ENCODE data around the gene ITPRIP.

Gene ITPRIP, protein sequence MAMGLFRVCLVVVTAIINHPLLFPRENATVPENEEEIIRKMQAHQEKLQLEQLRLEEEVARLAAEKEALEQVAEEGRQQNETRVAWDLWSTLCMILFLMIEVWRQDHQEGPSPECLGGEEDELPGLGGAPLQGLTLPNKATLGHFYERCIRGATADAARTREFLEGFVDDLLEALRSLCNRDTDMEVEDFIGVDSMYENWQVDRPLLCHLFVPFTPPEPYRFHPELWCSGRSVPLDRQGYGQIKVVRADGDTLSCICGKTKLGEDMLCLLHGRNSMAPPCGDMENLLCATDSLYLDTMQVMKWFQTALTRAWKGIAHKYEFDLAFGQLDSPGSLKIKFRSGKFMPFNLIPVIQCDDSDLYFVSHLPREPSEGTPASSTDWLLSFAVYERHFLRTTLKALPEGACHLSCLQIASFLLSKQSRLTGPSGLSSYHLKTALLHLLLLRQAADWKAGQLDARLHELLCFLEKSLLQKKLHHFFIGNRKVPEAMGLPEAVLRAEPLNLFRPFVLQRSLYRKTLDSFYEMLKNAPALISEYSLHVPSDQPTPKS

DNA sequence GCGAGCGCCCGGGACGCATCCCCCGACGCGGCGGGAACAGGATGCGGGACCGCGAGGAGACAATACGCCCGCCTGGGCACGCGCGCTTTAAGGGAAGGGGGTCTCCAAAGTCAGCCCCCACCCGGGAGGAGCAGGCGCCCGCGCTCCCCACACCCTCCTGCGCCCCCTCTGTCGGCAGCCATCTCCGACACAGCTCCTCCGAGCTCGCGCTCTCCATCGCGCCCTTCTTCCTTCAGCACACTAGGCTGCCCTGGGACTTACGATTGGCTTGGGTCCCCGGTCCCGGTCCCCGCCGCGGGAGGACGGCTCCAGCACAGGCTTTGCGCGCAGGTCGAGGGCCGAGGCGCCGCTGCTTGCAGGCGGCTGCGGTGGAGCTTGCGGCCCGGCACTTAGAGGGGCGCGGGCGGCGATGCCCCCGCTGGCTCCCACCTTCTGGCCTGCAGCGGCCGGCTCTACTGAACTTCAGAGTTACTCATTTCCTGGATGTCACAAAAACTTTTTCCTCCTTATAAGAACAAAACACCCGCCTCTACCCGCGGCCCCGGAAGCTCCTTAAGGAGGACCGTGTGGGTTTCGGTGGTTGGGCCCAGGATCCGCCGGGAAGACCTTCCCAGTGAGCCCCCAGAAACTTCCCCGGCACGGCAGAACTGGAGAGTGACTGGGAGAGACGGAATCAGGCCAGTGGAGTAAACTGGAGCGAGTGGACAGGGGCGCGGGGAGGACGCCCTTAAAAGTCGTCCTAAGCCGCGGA, at the start of gene ITPRIP:
Gene ITPRIP (minus strand): TSS at position 481 of the 751 bp plus-strand sequence. CDS start 22,414 bp downstream, outside the sequence.
- in situ Hi-C loops (cut with HindIII; ENCODE audit: low sequenced_read_pairs), result loop anchor here (10.0 kb wide), 1 partner anchor 443 kb away; no protein-coding TSS in a partner anchor

DNA sequence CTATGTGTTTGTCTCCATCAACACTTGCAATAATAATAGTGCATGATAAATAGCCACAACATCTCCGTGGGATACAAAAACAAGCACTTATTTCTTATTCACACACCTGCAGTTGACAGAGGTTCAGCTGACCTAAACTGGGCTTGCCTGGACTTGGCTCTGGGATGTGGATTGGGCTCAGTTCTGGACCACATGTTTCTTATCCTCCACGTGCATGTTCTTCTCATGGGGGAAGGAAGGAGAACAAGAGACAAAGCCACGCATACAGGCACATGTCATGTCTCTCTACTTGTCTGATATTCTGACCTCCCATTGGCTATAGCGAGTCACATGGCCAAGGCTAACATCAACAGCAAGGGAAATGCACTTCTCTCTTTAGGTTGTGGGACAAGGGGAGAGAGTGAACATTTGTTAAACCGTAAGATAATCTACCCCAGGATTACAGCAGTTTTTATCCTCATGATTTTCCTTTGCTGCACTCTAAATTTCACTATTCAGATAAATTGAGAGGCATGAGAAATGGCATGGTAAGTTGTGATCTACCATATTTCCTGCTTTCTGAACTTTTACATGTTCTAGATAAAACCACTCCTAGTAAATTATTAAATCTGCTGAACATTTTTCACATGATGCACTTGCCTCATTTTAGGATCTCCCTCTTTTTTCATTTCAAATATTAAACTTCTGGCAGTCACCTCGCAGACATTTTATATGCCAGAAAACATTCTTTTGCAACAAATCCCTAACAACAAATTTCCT, 49.0 kb upstream of the ITPRIP start:
- in situ Hi-C loops (cut with HindIII; ENCODE audit: low sequenced_read_pairs), result no loop called here

DNA sequence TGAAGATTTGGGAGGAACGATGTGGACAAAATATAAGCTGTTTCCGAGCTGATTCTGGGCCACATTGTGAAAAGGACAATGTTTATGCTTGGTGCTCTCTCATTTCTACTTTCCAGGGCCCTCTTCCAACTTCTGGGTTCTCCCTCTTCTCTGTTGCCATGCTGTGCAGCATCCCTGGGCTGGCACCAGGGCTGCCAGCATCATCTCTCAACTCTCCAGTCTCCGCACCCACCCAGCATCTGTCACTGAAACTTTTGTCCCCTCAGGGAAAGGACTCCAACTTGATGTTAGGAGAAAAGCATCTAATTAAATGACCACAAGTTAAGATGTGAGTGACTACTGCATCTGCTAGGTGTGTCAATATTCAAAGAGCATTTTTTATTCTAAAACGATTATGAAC, 42.1 kb upstream of the ITPRIP start:
- in situ Hi-C loops (cut with HindIII; ENCODE audit: low sequenced_read_pairs), result no loop called here

DNA sequence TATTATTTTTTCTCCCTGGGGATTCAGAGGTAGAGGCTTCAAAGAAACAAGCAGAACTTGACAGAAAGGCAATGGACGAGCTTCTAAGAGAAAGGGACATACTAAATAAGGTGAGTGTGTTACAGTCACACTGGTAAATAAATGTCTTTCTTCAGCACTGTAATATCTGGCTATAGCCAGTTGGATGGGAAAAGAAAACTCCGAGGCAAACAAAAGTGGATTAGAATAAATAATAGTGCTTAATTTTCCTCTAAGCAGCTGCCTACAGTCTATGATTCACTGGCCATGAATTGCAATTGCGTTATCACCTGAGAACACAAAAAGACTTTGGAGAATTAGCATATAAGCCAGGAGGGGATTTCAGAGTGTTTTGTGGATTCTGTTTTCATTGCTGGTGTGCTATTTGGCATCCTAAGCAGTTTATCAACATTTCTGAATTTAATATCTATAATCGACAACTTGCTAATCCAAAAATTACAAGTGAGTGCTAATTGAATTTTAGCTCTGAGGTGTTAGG, 38.6 kb upstream of the ITPRIP start:
- in situ Hi-C loops (cut with HindIII; ENCODE audit: low sequenced_read_pairs), result no loop called here

DNA sequence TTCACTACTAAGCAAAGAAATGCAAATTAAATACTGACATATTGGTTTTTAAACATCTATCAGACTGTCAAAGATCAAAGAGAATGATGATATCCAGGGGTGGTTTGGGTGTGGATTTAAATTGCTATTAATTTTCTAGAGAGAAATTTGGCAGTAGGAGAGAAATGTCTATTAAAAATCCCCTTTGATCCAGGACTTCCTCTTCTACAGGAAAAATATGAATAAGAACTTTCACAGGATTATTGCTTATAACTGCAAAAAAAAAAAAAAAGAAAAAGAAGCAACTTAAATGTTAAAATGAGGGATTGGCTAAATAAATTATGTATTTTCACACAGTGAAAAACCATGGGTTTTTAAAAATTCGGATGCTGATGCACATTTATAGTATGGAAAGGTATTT, 36.3 kb upstream of the ITPRIP start:
- in situ Hi-C loops (cut with HindIII; ENCODE audit: low sequenced_read_pairs), result no loop called here

DNA sequence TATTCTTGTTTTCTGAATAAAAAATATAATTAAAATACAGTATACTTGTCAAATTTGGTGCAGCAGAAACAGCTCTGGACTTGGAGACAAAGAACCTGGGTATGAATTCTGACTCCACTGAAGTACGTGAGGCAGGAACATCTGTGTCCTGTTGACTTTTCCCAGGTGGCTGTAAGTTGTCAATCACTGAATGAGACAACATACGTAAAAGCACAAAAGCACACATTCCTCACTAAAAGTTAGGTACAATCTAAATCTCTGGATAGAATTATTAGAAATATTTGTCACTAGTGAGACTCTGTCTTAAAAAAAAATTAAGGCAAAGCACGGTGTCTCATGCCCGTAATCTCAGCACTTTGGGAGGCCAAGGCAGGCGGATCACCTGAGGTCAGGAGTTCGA, 33.5 kb upstream of the ITPRIP start:
- in situ Hi-C loops (cut with HindIII; ENCODE audit: low sequenced_read_pairs), result no loop called here

DNA sequence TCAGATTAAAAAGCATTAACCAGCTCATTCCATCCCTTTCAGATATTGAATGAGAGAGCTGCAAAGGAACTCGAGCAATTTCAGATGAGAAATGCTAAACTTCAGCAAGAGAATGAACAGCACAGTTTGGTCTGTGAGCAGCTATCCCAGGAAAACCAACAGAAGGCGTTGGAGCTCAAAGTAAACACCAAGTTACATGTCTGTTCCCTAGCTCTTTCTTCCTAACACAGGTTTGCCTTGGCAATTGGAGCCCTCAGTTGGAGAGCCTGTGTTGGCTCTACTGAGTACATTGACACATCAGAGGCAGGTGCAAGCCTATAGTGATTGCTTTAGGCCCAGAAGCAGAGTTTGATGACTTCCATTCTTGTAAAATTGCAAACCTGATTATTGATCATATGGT, 30.1 kb upstream of the ITPRIP start:
- in situ Hi-C loops (cut with HindIII; ENCODE audit: low sequenced_read_pairs), result no loop called here

DNA sequence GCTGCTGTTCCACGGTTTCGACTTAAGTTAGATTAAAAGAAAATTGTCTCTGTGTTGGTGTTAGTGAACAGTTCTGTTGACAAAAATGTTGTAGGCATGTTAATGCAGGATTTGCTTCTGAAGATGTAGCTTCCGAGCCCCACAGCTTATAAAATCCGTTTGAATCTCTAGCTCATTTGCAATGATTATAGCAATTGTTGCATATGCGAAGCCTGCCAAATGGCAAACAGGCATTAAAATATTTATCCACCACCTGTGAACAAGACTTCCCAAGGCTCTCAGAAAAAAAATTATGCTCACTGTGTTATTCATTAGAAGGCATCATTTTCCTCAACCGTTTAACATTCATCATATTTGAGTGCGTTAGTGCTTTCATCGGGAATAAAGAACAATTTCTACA, 29.6 kb upstream of the ITPRIP start:
- in situ Hi-C loops (cut with HindIII; ENCODE audit: low sequenced_read_pairs), result no loop called here

DNA sequence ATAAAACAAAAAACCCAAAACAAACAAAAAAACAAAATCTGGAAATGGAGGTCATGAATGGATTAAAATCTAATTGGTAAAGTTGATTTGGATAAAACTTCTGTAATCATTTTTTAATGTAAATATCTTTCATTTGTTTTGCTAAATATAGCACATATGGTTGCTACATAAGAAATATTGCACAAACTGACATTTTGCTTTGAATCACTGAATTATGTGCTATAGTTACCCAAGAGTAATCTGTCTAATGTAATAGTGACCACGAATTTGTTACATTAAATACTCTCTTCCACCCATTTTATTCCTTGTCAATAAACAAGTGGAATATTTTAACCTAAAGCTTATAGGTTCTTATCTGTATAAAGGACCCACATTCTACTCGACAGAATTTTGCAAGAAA, 21.5 kb upstream of the ITPRIP start:
- in situ Hi-C loops (cut with HindIII; ENCODE audit: low sequenced_read_pairs), result no loop called here

DNA sequence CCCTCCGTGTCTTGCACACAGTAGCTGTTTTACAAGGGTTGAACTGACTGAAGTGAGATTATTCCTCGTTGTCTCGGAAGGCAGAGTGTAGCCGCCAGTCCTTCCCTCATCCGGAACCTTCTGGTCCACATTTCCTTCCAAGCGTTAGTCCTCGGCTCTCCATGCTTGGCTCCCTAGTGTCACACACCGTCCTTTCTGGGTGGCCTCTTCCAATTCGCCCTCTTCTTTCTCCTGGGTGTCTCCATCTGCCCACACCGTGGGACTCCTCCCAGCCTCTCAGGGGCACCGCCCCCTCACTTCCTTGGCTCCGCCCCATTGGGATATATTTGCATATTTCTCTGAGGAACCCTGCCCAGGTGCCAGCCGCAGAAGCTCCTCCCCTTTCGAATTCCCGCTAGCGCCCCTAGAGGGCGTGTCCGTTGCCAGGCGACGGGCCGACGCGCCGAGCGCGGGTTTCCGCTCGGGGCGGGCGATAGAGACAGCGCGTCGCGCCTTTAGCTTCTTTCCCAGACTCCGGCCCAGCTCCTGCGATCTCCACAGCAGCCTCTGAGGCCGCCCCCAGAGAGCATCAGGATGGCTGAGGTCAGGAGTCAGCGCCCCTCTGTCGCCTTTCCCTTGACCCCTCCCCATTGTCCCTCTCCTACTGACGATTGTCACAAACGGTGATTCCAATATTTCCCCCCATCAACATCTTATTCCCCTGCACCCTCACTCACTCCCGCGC, 15.2 kb upstream of the ITPRIP start, which contains the start of gene CFAP58:
Gene CFAP58 (plus strand): TSS at position 509 of the 724 bp plus-strand sequence. CDS start 65 bp downstream, at position 574.
- in situ Hi-C loops (cut with HindIII; ENCODE audit: low sequenced_read_pairs), result no loop called here

DNA sequence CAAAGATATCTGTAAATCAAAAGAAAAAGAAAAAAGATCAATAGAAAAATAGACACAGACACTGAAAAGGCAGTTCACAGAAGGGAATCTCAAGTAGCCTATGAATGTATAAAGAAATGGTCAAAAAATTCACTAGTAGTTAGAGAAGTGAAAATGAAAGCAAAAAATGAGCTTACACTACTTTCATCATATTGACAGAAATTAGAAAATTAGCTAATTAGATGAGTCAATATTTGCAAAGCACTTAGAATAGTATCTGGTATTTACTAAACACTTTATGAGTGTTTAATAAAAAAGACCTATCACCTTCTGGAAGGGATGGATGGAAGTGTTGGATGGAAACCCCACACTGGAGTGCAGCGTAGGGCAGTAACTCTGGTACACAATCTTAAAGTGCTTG, 13.7 kb upstream of the ITPRIP start:
- in situ Hi-C loops (cut with HindIII; ENCODE audit: low sequenced_read_pairs), result no loop called here

DNA sequence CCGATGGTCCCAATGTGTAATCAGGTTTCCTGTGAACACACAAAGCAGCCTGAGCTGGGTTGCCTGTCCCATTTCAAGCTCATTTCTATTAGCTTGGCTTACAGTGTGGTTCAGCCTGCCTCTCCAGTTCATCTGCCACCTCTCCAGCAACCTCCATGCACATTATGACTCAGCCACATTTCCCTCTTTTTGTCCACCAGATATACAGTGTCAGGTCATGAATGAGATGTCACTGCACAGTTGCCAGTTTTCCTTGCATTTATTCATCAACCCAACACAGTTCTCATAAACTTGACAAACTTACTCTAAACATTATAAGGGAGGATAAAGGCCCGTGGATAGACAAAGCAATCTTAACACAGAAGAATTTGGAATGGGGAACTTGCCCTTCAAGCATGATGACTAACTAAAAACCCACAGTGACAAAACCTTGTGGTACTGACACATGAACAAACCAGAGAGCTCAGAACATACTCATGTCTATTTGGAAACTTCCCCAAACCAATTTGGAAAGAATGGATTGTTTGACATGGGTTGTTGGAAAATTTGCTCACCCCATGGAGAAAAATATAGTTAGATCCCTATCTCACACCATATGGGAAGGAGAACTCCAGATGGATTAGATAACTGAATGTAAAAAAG, 12.9 kb upstream of the ITPRIP start:
- in situ Hi-C loops (cut with HindIII; ENCODE audit: low sequenced_read_pairs), result no loop called here

DNA sequence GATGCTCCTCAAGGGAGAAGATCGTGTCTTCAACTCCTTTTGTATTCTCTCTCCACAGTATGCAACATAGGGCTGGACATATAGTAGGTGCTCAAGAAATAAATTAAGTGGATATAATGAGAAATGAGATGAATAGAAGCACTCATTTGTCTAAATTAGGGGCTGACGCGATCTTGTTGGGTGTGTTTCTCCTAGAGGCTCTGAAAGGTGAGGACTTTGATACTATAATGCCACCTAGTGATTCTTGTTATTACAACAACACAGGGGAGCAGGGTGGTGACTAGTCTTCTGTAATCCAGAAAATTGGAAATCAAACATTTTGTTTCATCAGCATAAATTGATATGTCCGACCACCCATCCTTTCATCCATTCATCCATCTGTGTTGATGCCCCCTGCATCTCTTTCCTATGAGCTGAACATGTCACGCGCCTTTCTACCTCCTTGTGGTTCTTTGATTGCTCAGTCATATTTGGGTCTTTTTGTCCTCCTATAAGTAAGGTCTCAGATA, 11.9 kb upstream of the ITPRIP start:
- in situ Hi-C loops (cut with HindIII; ENCODE audit: low sequenced_read_pairs), result no loop called here

DNA sequence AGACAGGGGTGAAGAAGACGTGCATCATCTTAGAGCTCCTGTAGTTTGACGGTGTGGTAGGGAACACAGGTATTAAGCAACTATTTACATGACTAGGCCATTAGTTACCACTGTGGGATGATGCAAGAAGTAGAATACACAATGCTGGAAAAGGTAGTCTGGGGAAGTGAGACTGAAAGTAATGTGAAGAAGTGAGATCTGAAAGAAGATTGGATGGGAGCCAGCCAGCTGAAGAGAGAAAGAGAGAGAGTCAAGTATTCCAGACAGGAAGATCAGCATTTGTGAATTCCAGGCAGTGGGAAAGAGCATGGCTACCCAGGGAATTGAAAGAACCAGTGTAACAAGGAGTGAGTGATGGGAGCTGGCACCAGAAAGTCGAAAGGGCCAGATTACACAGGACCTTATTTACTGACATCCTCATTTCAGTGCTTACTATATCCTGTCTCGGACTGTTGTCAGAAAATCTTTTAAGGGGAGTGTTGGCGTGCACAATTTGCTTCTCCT, 11.4 kb upstream of the ITPRIP start:
- in situ Hi-C loops (cut with HindIII; ENCODE audit: low sequenced_read_pairs), result loop anchor here (5.0 kb wide), 1 partner anchor 47 kb away; no protein-coding TSS in a partner anchor

DNA sequence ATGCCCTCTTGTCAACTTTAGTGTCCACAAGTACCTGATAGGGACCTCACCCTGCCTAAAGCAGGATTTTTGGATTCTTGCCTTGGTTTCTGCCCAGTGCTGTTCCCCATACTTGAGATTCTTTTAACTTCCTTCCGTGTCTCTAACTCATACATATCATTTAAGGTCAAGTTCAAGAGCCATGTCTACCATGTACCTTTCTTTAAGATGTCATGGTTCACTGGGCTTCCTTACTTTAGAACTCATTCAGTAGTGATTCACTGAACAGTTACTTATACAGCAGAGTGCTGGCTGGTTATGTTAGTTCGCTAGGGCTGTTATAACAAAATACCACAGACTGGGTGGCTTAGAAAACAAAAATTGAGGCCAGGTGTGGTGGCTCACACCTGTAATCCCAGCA, 10.3 kb upstream of the ITPRIP start:
- in situ Hi-C loops (cut with HindIII; ENCODE audit: low sequenced_read_pairs), result loop anchor here (5.0 kb wide), 1 partner anchor 46 kb away; no protein-coding TSS in a partner anchor

DNA sequence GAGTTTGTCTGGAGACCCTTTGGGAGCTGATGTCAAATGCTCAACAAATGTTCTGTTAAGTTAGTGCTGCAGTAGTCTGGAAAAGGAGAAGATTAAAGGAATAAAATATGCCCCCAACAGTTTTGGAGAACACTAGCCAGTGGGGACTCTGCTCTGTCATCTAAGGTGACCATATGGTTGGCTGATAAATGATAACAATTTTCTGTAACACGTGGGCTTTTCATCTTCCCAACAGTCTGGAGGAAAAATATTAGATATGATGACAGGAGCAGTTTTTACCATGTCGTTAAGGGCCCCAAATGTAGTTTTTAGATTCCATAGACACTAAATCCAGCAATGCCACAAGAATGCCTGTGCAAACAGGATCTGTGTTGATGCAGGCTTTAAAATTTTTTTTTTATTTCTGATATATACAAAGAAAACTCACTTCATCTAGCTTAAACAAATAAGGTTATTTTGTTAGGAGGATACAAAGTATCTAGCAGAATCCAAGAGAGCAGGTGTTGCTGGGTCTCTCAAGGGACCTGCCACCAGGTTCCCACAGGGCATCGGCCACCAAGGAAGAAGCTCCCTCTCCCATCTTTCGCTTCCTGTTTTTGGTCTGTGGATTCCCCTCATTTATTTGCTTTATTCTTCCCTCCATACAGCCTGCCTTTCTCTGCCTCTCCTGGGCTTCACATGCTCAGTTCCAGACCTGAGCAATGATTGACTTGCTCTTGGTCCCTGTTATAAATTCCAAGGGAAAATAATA, 9.2 kb upstream of the ITPRIP start:
- in situ Hi-C loops (cut with HindIII; ENCODE audit: low sequenced_read_pairs), result loop anchor here (5.0 kb wide), 1 partner anchor 45 kb away; no protein-coding TSS in a partner anchor

DNA sequence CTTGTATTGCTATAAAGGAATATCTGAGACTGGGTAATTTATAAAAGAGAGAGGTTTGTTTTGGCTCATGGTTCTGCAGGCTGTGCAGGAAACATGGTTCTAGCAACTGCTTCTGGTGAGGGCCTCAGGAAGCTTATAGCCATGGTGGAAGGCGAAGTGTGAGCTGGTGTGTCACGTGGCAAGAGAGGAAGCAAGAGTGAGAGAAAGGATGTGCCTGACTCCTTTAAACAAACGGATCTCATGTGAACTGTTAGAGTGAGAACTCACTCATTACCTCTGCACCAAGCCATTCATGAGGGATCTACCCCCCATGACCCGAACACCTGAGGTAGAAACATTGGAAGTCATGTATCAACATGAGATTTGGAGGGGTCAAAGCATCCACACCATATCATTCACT, 7.7 kb upstream of the ITPRIP start:
- in situ Hi-C loops (cut with HindIII; ENCODE audit: low sequenced_read_pairs), result loop anchor here (5.0 kb wide), 1 partner anchor 44 kb away; no protein-coding TSS in a partner anchor

DNA sequence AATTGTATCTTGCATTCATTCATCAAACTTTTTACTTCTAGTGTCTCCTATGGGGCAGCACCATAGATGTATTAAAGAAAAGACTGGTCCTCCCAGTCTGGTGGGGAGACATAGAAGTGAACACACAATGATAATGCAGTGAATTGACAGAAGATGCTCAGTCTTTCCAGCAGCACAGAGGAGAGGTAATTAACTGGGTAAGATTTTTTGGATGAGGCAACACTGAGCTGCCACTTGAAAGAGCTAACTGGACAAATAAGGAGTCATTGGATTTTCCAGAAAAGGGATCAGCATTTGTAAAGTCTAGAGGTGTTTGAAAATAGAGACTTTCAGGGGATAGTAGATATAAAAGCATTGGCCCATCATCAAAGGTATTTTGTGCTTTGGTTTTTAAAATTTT, 7.2 kb upstream of the ITPRIP start:
- in situ Hi-C loops (cut with HindIII; ENCODE audit: low sequenced_read_pairs), result loop anchor here (5.0 kb wide), 1 partner anchor 43 kb away; no protein-coding TSS in a partner anchor
